Measurements from ENCODE around the gene HNRNPL.

HNRNPL gene

DNA sequence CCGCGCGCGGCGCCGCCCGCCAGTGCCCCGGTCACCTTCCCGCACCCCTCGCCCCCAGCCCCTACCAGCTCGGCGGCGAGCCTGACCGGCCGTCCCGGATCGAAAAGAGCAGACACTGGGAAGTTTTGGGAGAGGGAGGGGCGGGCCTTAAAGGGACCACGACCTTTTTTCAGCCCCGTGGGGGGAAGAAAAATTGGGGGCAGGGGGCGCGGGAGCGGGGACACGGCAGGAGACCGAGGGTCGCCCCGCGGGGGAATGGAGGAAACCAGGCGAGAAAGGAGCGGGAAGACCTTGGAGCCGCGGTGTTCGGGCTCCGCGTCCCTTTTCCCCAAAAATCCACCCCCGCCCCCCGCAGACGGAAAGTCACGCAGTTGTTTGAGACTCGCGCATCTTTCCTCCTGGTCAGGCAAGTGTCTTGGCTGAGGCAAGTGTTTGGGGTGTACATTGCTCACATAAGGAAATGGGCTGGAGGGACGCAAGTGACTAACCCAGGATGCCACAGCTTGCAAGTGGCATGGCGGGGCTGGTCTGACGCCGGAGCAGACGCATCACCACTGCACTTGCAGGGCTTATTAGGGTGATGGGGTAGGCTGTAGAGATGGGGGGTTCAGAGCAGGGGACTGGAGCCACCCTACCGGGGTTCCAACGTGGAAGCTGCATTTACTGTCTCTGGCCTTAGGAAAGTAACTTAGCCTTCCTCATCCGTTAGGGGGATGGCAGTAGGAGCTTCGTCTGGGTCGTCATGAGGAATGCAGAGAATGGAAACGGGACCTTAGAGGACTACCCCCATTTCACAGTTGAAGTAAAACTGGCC, 2.7 kb upstream of the HNRNPL start:
- peak overlapping the region; percentile 73 for H2BK12ac ChIP-seq (ENCODE audit: low read length)
- H3K23ac ChIP-seq (ENCODE audit: low read depth, low read length, poor library complexity), result peak overlapping the region; percentile 89

DNA sequence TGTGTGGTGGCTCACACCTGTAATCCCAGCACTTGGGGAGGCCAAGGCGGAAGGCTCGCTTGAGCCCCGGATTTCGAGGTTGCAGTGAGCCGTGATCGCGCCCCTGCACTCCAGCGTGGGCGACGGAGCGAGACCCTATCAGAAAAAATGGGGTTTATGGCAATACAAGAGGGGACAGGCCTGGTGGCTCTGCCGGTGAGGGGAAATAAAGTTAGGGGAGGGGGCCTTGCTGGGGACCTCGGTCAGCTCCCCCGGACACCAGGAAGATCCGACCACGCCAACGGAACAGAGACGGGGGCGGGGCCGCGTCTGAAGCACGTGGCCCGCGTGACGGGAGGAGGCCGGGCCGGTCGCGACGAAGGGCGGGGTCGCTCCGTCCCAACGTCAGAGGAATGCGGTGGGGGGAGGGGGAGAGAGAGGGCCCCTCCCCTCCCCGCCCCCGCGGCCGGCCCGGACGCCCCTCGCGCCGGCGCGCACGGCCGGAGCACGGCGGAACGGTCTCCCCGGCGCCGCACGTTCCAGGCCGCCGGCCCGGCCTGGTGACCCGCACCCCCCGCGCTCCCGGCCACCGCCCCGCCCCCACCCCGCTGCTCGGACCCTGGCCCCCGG, 1.9 kb upstream of the HNRNPL start:
- Histone ChIP-seq H4K91ac (ENCODE audit: low read depth, low read length, poor library complexity) (no peak overlapping the region), H4K8ac (ENCODE audit: low read depth, low read length) (no peak overlapping the region), H2AFZ (ENCODE audit: low read length) (peak overlapping the region; percentile 77), H3K9ac (ENCODE audit: low read depth, low read length, poor library complexity) (peak overlapping the region; percentile 92), H2BK12ac (ENCODE audit: low read length) (no peak overlapping the region), H2BK5ac (ENCODE audit: low read length) (peak overlapping the region; percentile 96), H3K27me3 (ENCODE audit: control insufficient read depth in 3 of 3, insufficient read depth in 3 of 3, low read depth in 1 of 3, low read length in 3 of 3) (no peaks in the 10 kb centered on the region), H3K79me1 (ENCODE audit: low read depth, low read length) (peaks cover 4% of the 10 kb centered on the region), H2AK5ac (ENCODE audit: low read depth, low read length) (peak overlapping the region; percentile 99), H3K4me2 (ENCODE audit: insufficient read depth, low read length, poor library complexity, severe bottlenecking) (peak overlapping the region; percentile 93), H3K9me3 (replicated peaks in 1 of 2; ENCODE audit: control insufficient read depth in 2 of 2, insufficient read depth in 1 of 2, low read depth in 1 of 2, low read length in 2 of 2) (peaks cover 0 to 3% of the 10 kb centered on the region in 2 donors), H3K18ac (ENCODE audit: low read length) (peak overlapping the region; percentile 97), H3K4ac (ENCODE audit: low read length) (no peak overlapping the region), H2BK15ac (ENCODE audit: low read length) (peak overlapping the region; percentile 91), H2BK120ac (ENCODE audit: low read depth, low read length) (peak overlapping the region; percentile 81), H3K4me1 (ENCODE audit: control insufficient read depth in 2 of 2, insufficient read depth in 1 of 2, low read depth in 1 of 2, low read length in 2 of 2) (peaks cover 14 to 15% of the 10 kb centered on the region in 2 donors), H3K4me3 (ENCODE audit: low read length in 2 of 2) (peak overlapping the region; percentile 79 to 86), H3K14ac (ENCODE audit: low read length) (peak overlapping the region; percentile 82), H3K36me3 (replicated peaks in 1 of 2; ENCODE audit: control insufficient read depth in 2 of 2, insufficient read depth in 2 of 2, low read length in 2 of 2) (peaks cover 10 to 23% of the 10 kb centered on the region in 2 donors), H3K23ac (ENCODE audit: low read depth, low read length, poor library complexity) (peak overlapping the region; percentile 89), H3K27ac (replicated peaks; ENCODE audit: low read length) (peak overlapping the region; percentile 87)
- no CpG with 5 or more reads among the region's 67 CpGs for WGBS, 2 donors (ENCODE audit: extremely low coverage in 2 of 2, insufficient read length in 2 of 2, insufficient replicate concordance in 1 of 2)
- DNase-seq (ENCODE audit: low spot score), result peak; percentile 92

More for the DNA sequence above, 2.7 kb upstream of the HNRNPL start:
- Histone ChIP-seq H3K9ac (ENCODE audit: low read depth, low read length, poor library complexity) (peak overlapping the region; percentile 92), H2BK120ac (ENCODE audit: low read depth, low read length) (peak overlapping the region; percentile 81), H3K79me1 (ENCODE audit: low read depth, low read length) (peaks cover 2% of the 10 kb centered on the region), H2AK5ac (ENCODE audit: low read depth, low read length) (peak overlapping the region; percentile 94), H3K9me3 (replicated peaks in 1 of 2; ENCODE audit: control insufficient read depth in 2 of 2, insufficient read depth in 1 of 2, low read depth in 1 of 2, low read length in 2 of 2) (peaks cover 0 to 6% of the 10 kb centered on the region in 2 donors), H3K4me3 (ENCODE audit: low read length in 2 of 2) (peak overlapping the region; percentile 79 to 86), H4K8ac (ENCODE audit: low read depth, low read length) (peak overlapping the region; percentile 48), H3K36me3 (replicated peaks in 1 of 2; ENCODE audit: control insufficient read depth in 2 of 2, insufficient read depth in 2 of 2, low read length in 2 of 2) (peaks cover 4 to 16% of the 10 kb centered on the region in 2 donors), H2AFZ (ENCODE audit: low read length) (peak overlapping the region; percentile 77), H3K4ac (ENCODE audit: low read length) (no peak overlapping the region), H3K27ac (replicated peaks; ENCODE audit: low read length) (peak overlapping the region; percentile 87), H3K4me2 (ENCODE audit: insufficient read depth, low read length, poor library complexity, severe bottlenecking) (peak overlapping the region; percentile 93), H2BK5ac (ENCODE audit: low read length) (peak overlapping the region; percentile 95), H4K91ac (ENCODE audit: low read depth, low read length, poor library complexity) (peak overlapping the region; percentile 43), H3K4me1 (ENCODE audit: control insufficient read depth in 2 of 2, insufficient read depth in 1 of 2, low read depth in 1 of 2, low read length in 2 of 2) (peaks cover 14 to 15% of the 10 kb centered on the region in 2 donors), H3K18ac (ENCODE audit: low read length) (peak overlapping the region; percentile 97), H3K27me3 (ENCODE audit: control insufficient read depth in 3 of 3, insufficient read depth in 3 of 3, low read depth in 1 of 3, low read length in 3 of 3) (no peaks in the 10 kb centered on the region), H3K14ac (ENCODE audit: low read length) (peak overlapping the region; percentile 82), H2BK15ac (ENCODE audit: low read length) (peak overlapping the region; percentile 91)
- no peak for DNase-seq (ENCODE audit: low spot score)
- no CpG with 5 or more reads among the region's 52 CpGs for WGBS, 2 donors (ENCODE audit: extremely low coverage in 2 of 2, insufficient read length in 2 of 2, insufficient replicate concordance in 1 of 2)

- Histone ChIP-seq H3K4ac (ENCODE audit: low read length) (no peak overlapping the region), H3K9me3 (replicated peaks in 1 of 2; ENCODE audit: control insufficient read depth in 2 of 2, insufficient read depth in 1 of 2, low read depth in 1 of 2, low read length in 2 of 2) (no peaks in the 10 kb centered on the region), H3K36me3 (replicated peaks in 1 of 2; ENCODE audit: control insufficient read depth in 2 of 2, insufficient read depth in 2 of 2, low read length in 2 of 2) (peaks cover 13 to 29% of the 10 kb centered on the region in 2 donors)
These were observed 1.3 kb upstream of the HNRNPL start for GRCh38 chr19:38850976-38851621.

More at GRCh38 chr19:38850976-38851621, 1.3 kb upstream of the HNRNPL start:
- no peak overlapping the region for H3K14ac ChIP-seq (ENCODE audit: low read length)
- H2BK120ac ChIP-seq (ENCODE audit: low read depth, low read length), result no peak overlapping the region
- DNase-seq (ENCODE audit: low spot score), result peak; percentile 76
- H2AK5ac ChIP-seq (ENCODE audit: low read depth, low read length), result peak overlapping the region; percentile 99
- H3K4me3 ChIP-seq (ENCODE audit: low read length in 2 of 2), result peak overlapping the region; percentile 79 to 84
- H3K27me3 ChIP-seq (ENCODE audit: control insufficient read depth in 3 of 3, insufficient read depth in 3 of 3, low read depth in 1 of 3, low read length in 3 of 3), result no peaks in the 10 kb centered on the region
- peak overlapping the region; percentile 63 for H2AFZ ChIP-seq (ENCODE audit: low read length)
- peaks cover 4% of the 10 kb centered on the region for H3K79me1 ChIP-seq (ENCODE audit: low read depth, low read length)
- H3K4me1 ChIP-seq (ENCODE audit: control insufficient read depth in 2 of 2, insufficient read depth in 1 of 2, low read depth in 1 of 2, low read length in 2 of 2), result peaks cover 15 to 16% of the 10 kb centered on the region in 2 donors
- H4K91ac ChIP-seq (ENCODE audit: low read depth, low read length, poor library complexity), result no peak overlapping the region
- peak overlapping the region; percentile 51 for H2BK12ac ChIP-seq (ENCODE audit: low read length)
- no CpG with 5 or more reads among the region's 40 CpGs for WGBS, 2 donors (ENCODE audit: extremely low coverage in 2 of 2, insufficient read length in 2 of 2, insufficient replicate concordance in 1 of 2)
- peak overlapping the region; percentile 79 for H3K9ac ChIP-seq (ENCODE audit: low read depth, low read length, poor library complexity)
- H4K8ac ChIP-seq (ENCODE audit: low read depth, low read length), result peak overlapping the region; percentile 52
- H2BK5ac ChIP-seq (ENCODE audit: low read length), result peak overlapping the region; percentile 96
- peak overlapping the region; percentile 84 for H3K18ac ChIP-seq (ENCODE audit: low read length)
- H3K23ac ChIP-seq (ENCODE audit: low read depth, low read length, poor library complexity), result peak overlapping the region; percentile 89
- peak overlapping the region; percentile 87 for H3K27ac ChIP-seq (replicated peaks; ENCODE audit: low read length)
- H3K4me2 ChIP-seq (ENCODE audit: insufficient read depth, low read length, poor library complexity, severe bottlenecking), result peak overlapping the region; percentile 57
- H2BK15ac ChIP-seq (ENCODE audit: low read length), result peak overlapping the region; percentile 89

Measured in neuronal stem cell (in vitro differentiated cells).